Natural killer cell (primary cell): Measurements from ENCODE around the gene CDKN2B-AS1. TPM values are rescaled to one million over a fixed set of nuclear protein-coding genes. Genes with fewer than 3 reads are reported as not detected.

ENCODE experiments used
- ATAC-seq, 3 donors: fragments of 150-1000 bp in 2 of 3; fragments of 200-7000 bp in 1 of 3; cut with Tn5 transposase; 1 replicate in 1 of 3; 2 replicates in 2 of 3; pipeline ENCODE4 v1.10.0; 2021; ENCODE audit warnings: mild to moderate bottlenecking in 2 of 3, moderate library complexity in 2 of 3
- DNase-seq, 2 donors: peaks; one replicate each; pipeline versions ENCODE4 v3.0.0 to v3.0.0-alpha.2; 2013 to 2021; ENCODE audit warnings: mixed read lengths in 1 of 2
- H3K27ac ChIP-seq: one replicate; pipeline ENCODE4 v1.5.1; 2013; ENCODE audit warnings: mild to moderate bottlenecking, low read length
- H3K27me3 ChIP-seq: one replicate; pipeline ENCODE4 v1.6.1; 2013; ENCODE audit warnings: low read length; ENCODE audit not compliant: control insufficient read depth, insufficient read depth
- H3K36me3 ChIP-seq: one replicate; pipeline ENCODE4 v1.6.1; 2013; ENCODE audit warnings: low read length; ENCODE audit not compliant: control insufficient read depth, insufficient read depth
- H3K4me1 ChIP-seq: one replicate; pipeline ENCODE4 v1.6.1; 2013; ENCODE audit warnings: low read length; ENCODE audit not compliant: control insufficient read depth, insufficient read depth
- H3K4me3 ChIP-seq: one replicate; pipeline ENCODE4 v1.5.1; 2013; ENCODE audit warnings: low read length
- H3K9me3 ChIP-seq: one replicate; pipeline ENCODE4 v1.6.1; 2013; ENCODE audit warnings: low read length; ENCODE audit not compliant: control insufficient read depth, insufficient read depth
- H3K27ac Mint-ChIP-seq, 2 donors: one replicate each; pipeline ENCODE4 v1.8.0; 2022; ENCODE audit warnings: mild to moderate bottlenecking in 2 of 2, mixed read lengths in 2 of 2, moderate library complexity in 1 of 2
- H3K27me3 Mint-ChIP-seq, 2 donors: one replicate each; pipeline ENCODE4 v1.8.0; 2022; ENCODE audit warnings: low read depth in 2 of 2, mixed read lengths in 2 of 2
- H3K36me3 Mint-ChIP-seq: one replicate; pipeline ENCODE4 v1.8.0; 2022; ENCODE audit warnings: mixed read lengths
- H3K4me1 Mint-ChIP-seq, 2 donors: one replicate each; pipeline ENCODE4 v1.8.0; 2022; ENCODE audit warnings: mixed read lengths in 2 of 2
- H3K4me3 Mint-ChIP-seq: one replicate; pipeline ENCODE4 v1.8.0; 2022; ENCODE audit warnings: mild to moderate bottlenecking, moderate library complexity, mixed read lengths
- H3K9me3 Mint-ChIP-seq, 2 donors: one replicate each; pipeline ENCODE4 v1.8.0; 2022; ENCODE audit warnings: mixed read lengths in 2 of 2
- CTCF ChIP-seq: fragments of 200-600 bp; IDR thresholded peaks from one replicate; pipeline ENCODE4 v1.8.0; 2022; ENCODE audit warnings: antibody characterized with exemption
- WGBS: methylation state at CpG from one replicate; pipeline ENCODE4 v1.1.7; 2013; ENCODE audit warnings: missing lambda C conversion rate; ENCODE audit not compliant: insufficient coverage; 5-methylcytosine and 5-hydroxymethylcytosine counted together
- intact Hi-C: fragments of 100-400 bp; cut with micrococcal nuclease; formaldehyde crosslinking; loops from one replicate; pipeline ENCODE4 v1.14.2; 2022
- total RNA-seq, 4 donors: library from RNA; stranded (reverse); fragments of 120-200 nt in 1 of 4; gene quantifications; one replicate each; pipeline versions ENCODE4 v1.2.3 to v1.2.4, GENCODE V29; 2013 to 2022

CDKN2B-AS1 gene
- total RNA-seq, 3 donors from 2014 or later (not counting 1 experiment from before 2014, with no cell fraction given): 2.6 to 4.3 (median 3.1) TPM

DNA sequence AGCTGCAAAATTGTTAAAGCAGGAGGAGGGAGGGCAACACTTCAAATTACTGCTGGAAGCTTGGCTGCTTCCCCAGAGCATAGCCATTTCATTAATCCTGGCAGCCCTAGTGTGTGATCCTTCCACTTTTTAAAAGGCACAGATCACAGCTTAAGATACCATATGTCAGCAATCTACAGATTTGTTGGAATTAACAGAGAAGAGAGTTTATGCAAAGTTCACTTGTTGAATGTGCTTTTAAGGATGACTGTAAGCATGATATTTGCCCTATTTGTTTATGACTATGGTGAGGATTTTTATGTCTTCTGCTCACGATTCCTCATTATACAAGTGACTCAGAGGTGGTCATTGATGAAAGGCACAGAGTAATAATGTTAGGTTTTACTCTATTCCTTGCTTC, 170.6 kb downstream of the CDKN2B-AS1 start:
- Mint-ChIP-seq H3K27me3 (peaks cover 0 to 2% of the 10 kb centered on the region in 2 donors), H3K9me3 (peaks cover 0 to 2% of the 10 kb centered on the region in 2 donors), H3K36me3 (no peaks in the 10 kb centered on the region), H3K27ac (no peak overlapping the region), H3K4me3 (no peak overlapping the region), H3K4me1 (no peaks in the 10 kb centered on the region)
- Histone ChIP-seq H3K36me3 (no peaks in the 10 kb centered on the region), H3K9me3 (no peaks in the 10 kb centered on the region), H3K27me3 (peaks cover 2% of the 10 kb centered on the region), H3K4me1 (no peaks in the 10 kb centered on the region), H3K4me3 (no peak overlapping the region), H3K27ac (no peak overlapping the region)
- WGBS: 80% methylated on average over 1 of the region's 1 CpG
- intact Hi-C loops: no loop called here
- ATAC-seq (no peak), DNase-seq (no peak)
- TF ChIP-seq CTCF: no peak

DNA sequence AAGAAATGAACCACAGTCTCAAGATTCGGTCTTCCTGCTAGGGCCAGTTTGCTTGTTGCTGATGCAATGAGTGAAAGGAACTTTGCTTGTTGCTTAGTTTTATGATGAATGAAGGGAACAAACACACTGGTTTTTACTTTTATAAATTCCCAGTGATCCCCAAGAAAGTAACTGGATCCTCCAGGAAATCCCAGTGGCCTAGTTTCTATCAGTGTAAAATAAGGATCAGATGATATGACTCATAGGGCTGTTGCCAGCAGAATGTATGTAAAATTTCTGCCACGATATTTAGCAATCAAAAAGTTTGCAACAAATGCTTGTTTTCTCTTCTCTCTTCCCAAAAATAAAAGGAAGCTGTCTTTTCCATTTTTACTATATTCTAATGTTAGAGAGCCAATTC, 174.7 kb downstream of the CDKN2B-AS1 start:
- no peak overlapping the region for H3K27ac ChIP-seq
- Mint-ChIP-seq H3K27me3 (no peaks in the 10 kb centered on the region), H3K9me3 (peaks cover 0 to 2% of the 10 kb centered on the region in 2 donors), H3K4me3 (no peak overlapping the region), H3K36me3 (no peaks in the 10 kb centered on the region), H3K4me1 (no peaks in the 10 kb centered on the region), H3K27ac (no peak overlapping the region)
- H3K4me3 ChIP-seq: no peak overlapping the region
- no peak for TF ChIP-seq CTCF
- H3K4me1 ChIP-seq: no peaks in the 10 kb centered on the region
- no peaks in the 10 kb centered on the region for H3K36me3 ChIP-seq
- H3K27me3 ChIP-seq: peaks cover 2% of the 10 kb centered on the region
- 89% methylated on average over 2 of the region's 2 CpGs for WGBS
- DNase-seq (no peak), ATAC-seq (no peak)
- intact Hi-C loops: no loop called here
- H3K9me3 ChIP-seq: no peaks in the 10 kb centered on the region

DNA sequence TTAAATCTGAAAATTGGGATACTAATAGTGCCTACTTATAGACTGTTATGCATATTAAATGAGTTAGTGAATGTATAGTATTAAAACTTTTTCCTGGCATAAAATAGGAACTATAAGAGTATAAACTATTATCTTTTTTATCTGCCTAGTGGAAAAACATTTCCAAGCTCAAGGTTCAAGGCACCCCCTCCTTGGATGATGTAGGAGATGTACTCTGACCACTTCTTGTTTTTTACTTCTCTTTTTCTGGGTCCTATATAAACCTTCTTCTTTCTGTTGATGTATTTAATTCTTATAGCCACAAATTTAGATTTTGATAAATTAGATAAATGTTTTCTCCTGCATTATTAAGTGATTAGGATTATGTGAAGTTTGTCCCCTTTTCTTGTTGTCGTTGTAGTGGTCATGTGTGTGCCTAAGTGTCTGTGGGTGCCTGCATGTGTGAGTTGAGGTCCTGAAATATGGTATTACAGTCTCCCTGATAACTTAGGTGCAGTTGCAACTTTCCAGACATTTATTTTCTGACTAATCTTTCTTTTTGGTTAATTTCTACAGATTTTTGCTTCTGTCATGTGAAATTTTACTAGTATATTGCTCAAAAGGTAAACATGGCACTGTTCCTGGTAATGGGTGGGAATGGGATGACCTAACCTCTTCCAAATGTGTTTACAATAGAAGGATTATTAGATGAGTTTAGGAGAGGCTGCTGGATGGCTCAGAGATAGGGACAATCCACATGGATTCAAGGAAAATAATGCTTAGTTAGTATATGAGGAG, 175.3 kb downstream of the CDKN2B-AS1 start:
- peaks cover 0 to 2% of the 10 kb centered on the region in 2 donors for H3K9me3 Mint-ChIP-seq
- H3K4me1 Mint-ChIP-seq: no peaks in the 10 kb centered on the region
- no peak overlapping the region for H3K27ac ChIP-seq

More for the DNA sequence above, 175.3 kb downstream of the CDKN2B-AS1 start:
- no peaks in the 10 kb centered on the region for H3K4me1 ChIP-seq
- no peaks in the 10 kb centered on the region for H3K9me3 ChIP-seq
- no peak overlapping the region for H3K27ac Mint-ChIP-seq
- H3K4me3 Mint-ChIP-seq: no peak overlapping the region
- no peak for TF ChIP-seq CTCF
- H3K27me3 Mint-ChIP-seq: no peaks in the 10 kb centered on the region
- whole genome bisulfite sequencing: 50% methylated on average over 1 of the region's 1 CpG
- no peak overlapping the region for H3K4me3 ChIP-seq
- DNase-seq (no peak), ATAC-seq (peak in 1 of 3 donors; percentile 46)
- H3K27me3 ChIP-seq: peaks cover 2% of the 10 kb centered on the region
- H3K36me3 ChIP-seq: no peaks in the 10 kb centered on the region
- intact Hi-C loops: no loop called here
- H3K36me3 Mint-ChIP-seq: no peaks in the 10 kb centered on the region

Other genes starting within 250 kb of the CDKN2B-AS1 start
- gene MTAP, start 192.2 kb upstream of the CDKN2B-AS1 start, total RNA-seq: 10 to 100 TPM; 19.4 to 20.7 (median 19.6) TPM
- gene CDKN2A, start 399 bp upstream of the CDKN2B-AS1 start, total RNA-seq: 1 to 10 TPM; 3.5 to 7.7 (median 3.8) TPM
- under 1 TPM in 2 of 3 donors, not detected in 1; 0.16 to 0.30 TPM for gene CDKN2B, start 14.5 kb downstream of the CDKN2B-AS1 start, total RNA-seq